Fibroblast of the conjunctiva (primary cell): ENCODE results near the gene KRTAP10-5.

Source experiments
- DNase-seq: peaks from one replicate; pipeline ENCODE4 v3.0.0-alpha.2; 2010; ENCODE audit warnings: low read depth

The KRTAP10-5 gene

GRCh38 chr21:44549525-44550211 is 30.7 kb downstream of the KRTAP10-5 start:
- no peak for DNase-seq

GRCh38 chr21:44548922-44549321 is 31.5 kb downstream of the KRTAP10-5 start:
- DNase-seq, result no peak

GRCh38 chr21:44548381-44548780 is 32.0 kb downstream of the KRTAP10-5 start:
- DNase-seq, result no peak

- no peak for DNase-seq
Measured at GRCh38 chr21:44547656-44548331, 32.6 kb downstream of the KRTAP10-5 start.

- no peak for DNase-seq
Measured at GRCh38 chr21:44544566-44544965, 35.8 kb downstream of the KRTAP10-5 start.

- no peak for DNase-seq
Measured at GRCh38 chr21:44542716-44543115, 37.7 kb downstream of the KRTAP10-5 start.

GRCh38 chr21:44540741-44541288 is 39.6 kb downstream of the KRTAP10-5 start:
- no peak for DNase-seq

- no peak for DNase-seq
Measured at GRCh38 chr21:44539991-44540666, 40.3 kb downstream of the KRTAP10-5 start, which contains the start of gene KRTAP10-1. Gene KRTAP10-1, minus strand, starts transcription at chr21:44540195. Its CDS starts 45 bp downstream, at chr21:44540150.

- no peak for DNase-seq
Measured at GRCh38 chr21:44539046-44539445, 41.4 kb downstream of the KRTAP10-5 start.

GRCh38 chr21:44537930-44538911 is 42.2 kb downstream of the KRTAP10-5 start:
- DNase-seq, result no peak

- no peak for DNase-seq
Measured at GRCh38 chr21:44535963-44536362, 44.4 kb downstream of the KRTAP10-5 start.

- no peak for DNase-seq
Measured at GRCh38 chr21:44534688-44535087, 45.7 kb downstream of the KRTAP10-5 start.

- DNase-seq, result no peak
Measured at GRCh38 chr21:44533891-44534627, 46.3 kb downstream of the KRTAP10-5 start.

GRCh38 chr21:44533121-44533890 is 47.1 kb downstream of the KRTAP10-5 start:
- no peak for DNase-seq

- DNase-seq, result no peak
Measured at GRCh38 chr21:44532712-44533111, 47.7 kb downstream of the KRTAP10-5 start.

- no peak for DNase-seq
Measured at GRCh38 chr21:44531606-44532564, 48.5 kb downstream of the KRTAP10-5 start.

- no peak for DNase-seq
Measured at GRCh38 chr21:44530903-44531605, 49.4 kb downstream of the KRTAP10-5 start.

- no peak for DNase-seq
Measured at GRCh38 chr21:44530221-44530902, 50.0 kb downstream of the KRTAP10-5 start.
